GM19238 (cell line): ENCODE data around the gene PCDH9.

Source experiments
- DNase-seq: peaks from one replicate; pipeline ENCODE4 v3.0.0; 2011; ENCODE audit warnings: low spot score; ENCODE audit not compliant: insufficient read length

PCDH9 gene

GRCh38 chr13:66534561-66534960 is 695.6 kb downstream of the PCDH9 start:
- DNase-seq: no peak

- no peak for DNase-seq
Measured at GRCh38 chr13:66532845-66533244, 697.3 kb downstream of the PCDH9 start.

GRCh38 chr13:66532146-66532545 is 698.0 kb downstream of the PCDH9 start:
- DNase-seq: no peak

- DNase-seq: no peak
Measured at GRCh38 chr13:66530686-66531085, 699.5 kb downstream of the PCDH9 start.

- no peak for DNase-seq
Measured at GRCh38 chr13:66530158-66530557, 700.0 kb downstream of the PCDH9 start.

- no peak for DNase-seq
Measured at GRCh38 chr13:66528944-66529576, 701.1 kb downstream of the PCDH9 start.

- no peak for DNase-seq
Measured at GRCh38 chr13:66528180-66528579, 702.0 kb downstream of the PCDH9 start.

GRCh38 chr13:66520511-66521355 is 709.4 kb downstream of the PCDH9 start:
- DNase-seq: no peak

- no peak for DNase-seq
Measured at GRCh38 chr13:66519259-66519658, 710.9 kb downstream of the PCDH9 start.

- DNase-seq: no peak
Measured at GRCh38 chr13:66518068-66518467, 712.1 kb downstream of the PCDH9 start.

- no peak for DNase-seq
Measured at GRCh38 chr13:66513728-66514127, 716.4 kb downstream of the PCDH9 start.

- no peak for DNase-seq
Measured at GRCh38 chr13:66509175-66509574, 721.0 kb downstream of the PCDH9 start.

- no peak for DNase-seq
Measured at GRCh38 chr13:66508153-66508909, 721.8 kb downstream of the PCDH9 start.

GRCh38 chr13:66506979-66507378 is 723.2 kb downstream of the PCDH9 start:
- no peak for DNase-seq

- no peak for DNase-seq
Measured at GRCh38 chr13:66506051-66506777, 723.9 kb downstream of the PCDH9 start.

GRCh38 chr13:66503890-66504289 is 726.2 kb downstream of the PCDH9 start:
- no peak for DNase-seq

GRCh38 chr13:66501181-66501580 is 729.0 kb downstream of the PCDH9 start:
- no peak for DNase-seq

GRCh38 chr13:66492479-66492878 is 737.7 kb downstream of the PCDH9 start:
- DNase-seq: no peak

- no peak for DNase-seq
Measured at GRCh38 chr13:66491251-66491650, 738.9 kb downstream of the PCDH9 start.

GRCh38 chr13:66489586-66489985 is 740.5 kb downstream of the PCDH9 start:
- no peak for DNase-seq

GRCh38 chr13:66489172-66489571 is 741.0 kb downstream of the PCDH9 start:
- DNase-seq: no peak
